ENCODE results near the gene APEX1.

APEX1 gene

GRCh38 chr14:20416223-20416622 is 38.8 kb upstream of the APEX1 start:
- no peak for TF ChIP-seq ZFX (IDR thresholded peaks at IDR 0.05; ENCODE audit: borderline replicate concordance)
- no peak for TF ChIP-seq CTCF (IDR thresholded peaks at IDR 0.05)

GRCh38 chr14:20417250-20418186 is 37.5 kb upstream of the APEX1 start:
- H3K27ac ChIP-seq = peak overlapping the region; percentile 70
- TF ChIP-seq CTCF (IDR thresholded peaks at IDR 0.05) (no peak), ZFX (IDR thresholded peaks at IDR 0.05; ENCODE audit: borderline replicate concordance) (no peak)

More at GRCh38 chr14:20416223-20416622, 38.8 kb upstream of the APEX1 start:
- H3K27ac ChIP-seq = peak overlapping the region; percentile 70

GRCh38 chr14:20418501-20418909 is 36.5 kb upstream of the APEX1 start:
- peak overlapping the region; percentile 70 for H3K27ac ChIP-seq
- no peak for TF ChIP-seq CTCF (IDR thresholded peaks at IDR 0.05)
- TF ChIP-seq ZFX (IDR thresholded peaks at IDR 0.05; ENCODE audit: borderline replicate concordance) = no peak

GRCh38 chr14:20419419-20419818 is 35.6 kb upstream of the APEX1 start:
- H3K27ac ChIP-seq = peak overlapping the region; percentile 70
- TF ChIP-seq CTCF (IDR thresholded peaks at IDR 0.05) (no peak), ZFX (IDR thresholded peaks at IDR 0.05; ENCODE audit: borderline replicate concordance) (no peak)

GRCh38 chr14:20421267-20421666 is 33.8 kb upstream of the APEX1 start:
- H3K27ac ChIP-seq = no peak overlapping the region
- TF ChIP-seq ZFX (IDR thresholded peaks at IDR 0.05; ENCODE audit: borderline replicate concordance) (no peak), CTCF (IDR thresholded peaks at IDR 0.05) (no peak)

GRCh38 chr14:20422886-20423285 is 32.1 kb upstream of the APEX1 start:
- no peak overlapping the region for H3K27ac ChIP-seq
- TF ChIP-seq CTCF (IDR thresholded peaks at IDR 0.05) = no peak
- TF ChIP-seq ZFX (IDR thresholded peaks at IDR 0.05; ENCODE audit: borderline replicate concordance) = no peak

GRCh38 chr14:20424851-20425250 is 30.2 kb upstream of the APEX1 start:
- no peak overlapping the region for H3K27ac ChIP-seq
- no peak for TF ChIP-seq ZFX (IDR thresholded peaks at IDR 0.05; ENCODE audit: borderline replicate concordance)
- TF ChIP-seq CTCF (IDR thresholded peaks at IDR 0.05) = no peak

Measured in 22Rv1 (cell line).